ENCODE measurements around the gene FHOD1. TPM values are rescaled to one million over a fixed set of nuclear protein-coding genes. Genes with fewer than 3 reads are reported as not detected.

Gene FHOD1
- total and polyA plus RNA-seq, 2 of the 4 experiments (the other 2 are of a cell fraction), result 13.8 to 64.0 TPM

GRCh38 chr16:67235816-67236562, 11.3 kb downstream of the FHOD1 start:
- in situ Hi-C loops (cut with MboI; ENCODE audit: low sequenced_read_pairs) (no loop called here), dilution Hi-C loops (cut with HindIII; ENCODE audit: low sequenced_read_pairs, unreplicated experiment) (no loop called here), intact Hi-C loops (cut with micrococcal nuclease) (no loop called here)
- peaks cover 19 to 64% of the 10 kb centered on the region in 2 experiments; a peak in 3 of 4 replicates for H3K79me1 ChIP-seq (ENCODE audit: low read depth in 1 of 2, low read length in 2 of 2)
- ChIA-PET POLR2A (ENCODE audit: unreplicated experiment) (no interaction called here), CTCF (no interaction called here)
- H4K91ac ChIP-seq (ENCODE audit: insufficient read depth, low read depth, low read length), result no peak overlapping the region
- no peak overlapping the region for H3K4ac ChIP-seq (ENCODE audit: low read depth, low read length)
- no peak overlapping the region for H2BK120ac ChIP-seq (ENCODE audit: low read depth, low read length)
- peak overlapping the region; percentile 18; the same call in 1 of the 2 replicates for H2AK5ac ChIP-seq (ENCODE audit: low read depth, low read length)
- H4K5ac ChIP-seq (ENCODE audit: low read depth, low read length), result no peak overlapping the region
- no peaks in the 10 kb centered on the region for H3K27me3 ChIP-seq (ENCODE audit: control insufficient read depth, insufficient read depth, low read length)
- no peak for TF ChIP-seq MAFK (IDR thresholded peaks at IDR 0.05; ENCODE audit: low read depth, low read length)
- TF ChIP-seq SMC3 (IDR thresholded peaks at IDR 0.05; ENCODE audit: low read depth, low read length), result no peak
- no peak overlapping the region for H2AFZ ChIP-seq (replicated peaks; ENCODE audit: low read length, poor library complexity)
- H2BK5ac ChIP-seq (ENCODE audit: low read depth, low read length, poor library complexity, severe bottlenecking), result no peak overlapping the region
- peaks cover 65% of the 10 kb centered on the region for H3K36me3 ChIP-seq (ENCODE audit: control insufficient read depth, insufficient read depth, low read length)
- no peaks in the 10 kb centered on the region for H3K9me3 ChIP-seq (ENCODE audit: control insufficient read depth, insufficient read depth, low read length)
- H4K20me1 ChIP-seq (ENCODE audit: insufficient read depth, low read length), result no peaks in the 10 kb centered on the region; the same call in 1 of the 2 replicates
- no peak overlapping the region for H2BK20ac ChIP-seq (ENCODE audit: low read depth, low read length)
- no peak overlapping the region for H3K27ac ChIP-seq (ENCODE audit: insufficient read depth, low read length)
- H2BK15ac ChIP-seq (ENCODE audit: low read depth, low read length), result no peak overlapping the region
- no peak overlapping the region for H3K18ac ChIP-seq (ENCODE audit: low read depth, low read length)
- no peak overlapping the region for H3K4me3 ChIP-seq (ENCODE audit: insufficient read depth, low read depth, low read length)
- H4K8ac ChIP-seq (ENCODE audit: low read depth in 2 of 2, low read length in 2 of 2), result no peak overlapping the region
- DNase-seq (no peak), ATAC-seq (ENCODE audit: low read depth) (no peak)
- peaks cover 8% of the 10 kb centered on the region for H3K4me1 ChIP-seq (ENCODE audit: control insufficient read depth, insufficient read depth, low read length)
- WGBS, 2 experiments (ENCODE audit: extremely low coverage in 2 of 2, insufficient read length in 1 of 2), result 100% methylated on average over 6 of the region's 17 CpGs; no CpG with 5 or more reads in 1 of the 2 experiments
- H2AK9ac ChIP-seq (replicated peaks; ENCODE audit: low read depth, low read length, poor library complexity), result peak overlapping the region; percentile 23
- no peak overlapping the region for H3K9ac ChIP-seq (ENCODE audit: low read depth, low read length)
- H3K9me1 ChIP-seq (ENCODE audit: insufficient read depth, low read length), result peaks cover 15% of the 10 kb centered on the region
- H3K56ac ChIP-seq (ENCODE audit: extremely low read depth, insufficient read depth, low read length), result no peak overlapping the region
- H3K23ac ChIP-seq (ENCODE audit: low read depth, low read length), result no peak overlapping the region
- H3K14ac ChIP-seq (replicated peaks; ENCODE audit: low read depth, low read length), result no peak overlapping the region
- BruUV-seq (replicated peaks), result no TSS peak
- H3K4me2 ChIP-seq (ENCODE audit: low read depth, low read length), result no peak overlapping the region
